ENCODE data around the gene ECT2. TPM values are rescaled to one million over a fixed set of nuclear protein-coding genes. Genes with fewer than 3 reads are reported as not detected.

ECT2 gene
- total RNA-seq, 4 donors from 2014 or later, result 2.7 to 5.8 (median 3.7) TPM

DNA sequence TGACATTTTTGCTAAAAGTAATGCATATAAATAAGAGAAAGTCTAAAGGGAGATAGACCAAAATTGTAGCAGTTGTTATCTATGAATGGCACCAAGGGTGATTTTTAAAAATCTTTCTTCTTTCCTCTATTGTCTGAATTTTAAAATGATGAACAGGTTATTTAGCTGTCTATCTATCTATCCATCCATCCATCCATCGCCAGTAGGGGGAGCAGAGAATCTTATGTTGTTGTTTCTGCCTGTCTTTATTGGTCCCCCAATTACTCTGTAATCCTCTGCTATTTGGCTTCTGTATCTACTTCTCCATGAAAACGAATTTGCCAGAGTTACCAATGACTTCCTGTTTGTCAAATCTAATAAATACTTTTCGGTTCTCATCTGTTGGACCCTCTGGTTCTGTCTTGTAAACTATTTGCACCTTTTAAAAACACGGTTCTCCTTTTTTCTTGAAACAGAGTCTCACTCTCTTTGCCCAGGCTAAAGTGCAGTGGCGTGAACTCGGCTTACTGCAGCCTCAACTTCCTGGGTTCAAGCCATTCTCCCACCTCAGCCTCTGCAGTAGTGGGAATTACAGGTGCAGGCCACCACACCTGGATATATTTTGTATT, 86.0 kb downstream of the ECT2 start:
- Histone ChIP-seq H3K27me3 (no peaks in the 10 kb centered on the region), H3K9me3 (no peaks in the 10 kb centered on the region), H3K36me3 (no peaks in the 10 kb centered on the region), H3K4me1 (no peaks in the 10 kb centered on the region), H3K27ac (no peak overlapping the region), H3K4me3 (no peak overlapping the region)
- DNase-seq (no peak), ATAC-seq (no peak)
- TF ChIP-seq, protein P1, sequence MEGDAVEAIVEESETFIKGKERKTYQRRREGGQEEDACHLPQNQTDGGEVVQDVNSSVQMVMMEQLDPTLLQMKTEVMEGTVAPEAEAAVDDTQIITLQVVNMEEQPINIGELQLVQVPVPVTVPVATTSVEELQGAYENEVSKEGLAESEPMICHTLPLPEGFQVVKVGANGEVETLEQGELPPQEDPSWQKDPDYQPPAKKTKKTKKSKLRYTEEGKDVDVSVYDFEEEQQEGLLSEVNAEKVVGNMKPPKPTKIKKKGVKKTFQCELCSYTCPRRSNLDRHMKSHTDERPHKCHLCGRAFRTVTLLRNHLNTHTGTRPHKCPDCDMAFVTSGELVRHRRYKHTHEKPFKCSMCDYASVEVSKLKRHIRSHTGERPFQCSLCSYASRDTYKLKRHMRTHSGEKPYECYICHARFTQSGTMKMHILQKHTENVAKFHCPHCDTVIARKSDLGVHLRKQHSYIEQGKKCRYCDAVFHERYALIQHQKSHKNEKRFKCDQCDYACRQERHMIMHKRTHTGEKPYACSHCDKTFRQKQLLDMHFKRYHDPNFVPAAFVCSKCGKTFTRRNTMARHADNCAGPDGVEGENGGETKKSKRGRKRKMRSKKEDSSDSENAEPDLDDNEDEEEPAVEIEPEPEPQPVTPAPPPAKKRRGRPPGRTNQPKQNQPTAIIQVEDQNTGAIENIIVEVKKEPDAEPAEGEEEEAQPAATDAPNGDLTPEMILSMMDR (IDR thresholded peaks at IDR 0.05 in 4 of 5, conservative IDR thresholded peaks at IDR 0.05 in 1 of 5), result peak in 2 of 5 experiments; percentile 11 to 27
- no peak for TF ChIP-seq POLR2A (IDR thresholded peaks at IDR 0.05)
- intact Hi-C loops (cut with DNase I; ENCODE audit: low total_unique reads), result no loop called here
- in situ Hi-C loops (cut with MboI; ENCODE audit: low sequenced_read_pairs in 4 of 4), result loop anchor here in 1 of 4 donors (25.0 kb wide), 1 partner anchor 201 kb away; no protein-coding TSS in a partner anchor

DNA sequence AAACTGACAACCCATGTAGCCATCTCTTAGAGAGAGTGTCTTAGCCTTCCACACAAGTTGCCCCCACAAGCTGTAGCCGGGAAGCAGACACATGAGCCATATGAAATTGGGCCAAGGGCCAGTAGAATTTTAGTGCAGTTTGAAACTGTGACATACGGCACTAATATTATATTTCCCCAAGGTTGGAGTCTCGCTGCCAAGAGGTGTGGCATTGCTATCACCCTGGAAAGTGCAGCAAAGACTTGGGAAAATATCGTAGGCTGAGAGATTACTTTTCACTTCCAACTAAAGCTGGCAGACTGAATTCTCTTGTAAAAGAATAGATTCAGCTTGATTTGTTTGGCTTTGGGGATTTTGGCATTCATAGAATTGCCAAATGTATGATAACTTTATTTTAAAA, 89.2 kb downstream of the ECT2 start:
- in situ Hi-C loops (cut with MboI; ENCODE audit: low sequenced_read_pairs in 4 of 4) (loop anchor here in 1 of 4 donors (25.0 kb wide), 1 partner anchor 198 kb away; no protein-coding TSS in a partner anchor), intact Hi-C loops (cut with DNase I; ENCODE audit: low total_unique reads) (no loop called here)
- DNase-seq, result no peak
- Histone ChIP-seq H3K4me3 (no peak overlapping the region), H3K27me3 (no peaks in the 10 kb centered on the region), H3K9me3 (no peaks in the 10 kb centered on the region), H3K36me3 (no peaks in the 10 kb centered on the region), H3K4me1 (no peaks in the 10 kb centered on the region), H3K27ac (no peak overlapping the region)
- TF ChIP-seq, protein P1 (IDR thresholded peaks at IDR 0.05 in 4 of 5, conservative IDR thresholded peaks at IDR 0.05 in 1 of 5), result no peak
- no peak for TF ChIP-seq POLR2A (IDR thresholded peaks at IDR 0.05)
- no peak for ATAC-seq

DNA sequence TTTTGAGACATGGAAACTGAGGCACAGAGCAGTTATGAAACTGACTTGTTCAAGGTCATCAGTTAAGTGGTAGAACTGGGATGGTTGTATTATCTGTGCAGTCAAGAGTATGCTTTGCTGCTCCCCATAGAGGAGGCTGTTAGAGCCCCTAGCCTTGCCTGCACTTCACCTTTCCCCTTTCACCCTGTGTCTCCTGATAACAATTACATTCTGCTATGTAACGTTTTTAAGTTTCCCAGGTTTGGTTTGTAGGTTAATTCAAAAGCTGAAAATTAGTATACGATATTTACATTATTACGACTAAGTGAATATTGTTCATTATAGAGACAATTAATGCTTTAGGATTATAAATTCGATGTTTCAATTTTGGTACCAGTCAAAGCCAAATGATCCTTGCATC, 89.9 kb downstream of the ECT2 start:
- TF ChIP-seq, protein P1 (IDR thresholded peaks at IDR 0.05 in 4 of 5, conservative IDR thresholded peaks at IDR 0.05 in 1 of 5), result no peak
- no peak for TF ChIP-seq POLR2A (IDR thresholded peaks at IDR 0.05)
- no peaks in the 10 kb centered on the region for H3K9me3 ChIP-seq
- no peak overlapping the region for H3K27ac ChIP-seq
- no peaks in the 10 kb centered on the region for H3K36me3 ChIP-seq
- H3K4me1 ChIP-seq, result no peaks in the 10 kb centered on the region
- no peak for DNase-seq
- H3K4me3 ChIP-seq, result no peak overlapping the region
- H3K27me3 ChIP-seq, result no peaks in the 10 kb centered on the region
- ATAC-seq, result no peak
- in situ Hi-C loops (cut with MboI; ENCODE audit: low sequenced_read_pairs in 4 of 4) (loop anchor here in 1 of 4 donors (25.0 kb wide), 1 partner anchor 197 kb away; no protein-coding TSS in a partner anchor), intact Hi-C loops (cut with DNase I; ENCODE audit: low total_unique reads) (no loop called here)

DNA sequence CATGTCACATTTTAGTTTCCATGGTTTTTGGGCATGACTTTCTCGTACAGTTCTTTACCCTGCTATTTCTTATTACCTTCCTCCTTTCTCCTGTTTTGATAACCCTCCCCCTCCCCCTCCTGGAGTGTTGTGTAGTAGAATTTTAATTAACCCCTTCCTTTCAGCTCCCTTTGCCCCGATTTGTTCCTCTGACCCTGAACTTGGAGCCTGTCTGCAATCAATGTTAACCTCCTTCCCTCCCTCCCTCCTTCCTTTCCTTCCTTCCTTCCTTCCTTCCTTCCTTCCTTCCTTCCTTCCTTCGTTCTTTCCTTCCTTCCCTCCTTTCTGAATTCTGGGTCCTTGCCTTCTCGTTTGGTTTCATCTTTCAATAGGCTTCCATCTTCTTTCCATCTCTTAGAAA, 90.4 kb downstream of the ECT2 start:
- no peak for DNase-seq
- Histone ChIP-seq H3K27ac (no peak overlapping the region), H3K4me1 (no peaks in the 10 kb centered on the region), H3K27me3 (no peaks in the 10 kb centered on the region), H3K4me3 (no peak overlapping the region), H3K9me3 (no peaks in the 10 kb centered on the region), H3K36me3 (no peaks in the 10 kb centered on the region)
- TF ChIP-seq POLR2A (IDR thresholded peaks at IDR 0.05), result no peak
- TF ChIP-seq, protein P1 (IDR thresholded peaks at IDR 0.05 in 4 of 5, conservative IDR thresholded peaks at IDR 0.05 in 1 of 5), result no peak
- ATAC-seq, result no peak
- in situ Hi-C loops (cut with MboI; ENCODE audit: low sequenced_read_pairs in 4 of 4), result loop anchor here in 1 of 4 donors (25.0 kb wide), 1 partner anchor 196 kb away; no protein-coding TSS in a partner anchor
- intact Hi-C loops (cut with DNase I; ENCODE audit: low total_unique reads), result no loop called here
